DOHH2 (cell line): Measurements from ENCODE around the gene GRID2.

Source experiments
- H3F3A ChIP-seq: fragments of 200-600 bp; sonication (generic), shearing (Covaris generic); 2 replicates; pipeline ENCODE4 v1.6.0; 2016; ENCODE audit warnings: antibody characterized with exemption, mild to moderate bottlenecking; ENCODE audit not compliant: control insufficient read depth, insufficient read depth
- H3K27ac ChIP-seq: fragments of 200-600 bp; sonication (generic); 2 replicates; pipeline ENCODE4 v1.5.1; 2014; ENCODE audit warnings: low read depth, mild to moderate bottlenecking, low read length, moderate library complexity
- H3K27me3 ChIP-seq: fragments of 200-600 bp; sonication (generic); 2 replicates; pipeline ENCODE4 v1.6.1; 2014; ENCODE audit warnings: mild to moderate bottlenecking, low read length, mixed read lengths; ENCODE audit not compliant: control insufficient read depth
- H3K36me3 ChIP-seq: fragments of 200-600 bp; sonication (generic); 2 replicates; pipeline ENCODE4 v1.6.1; 2014; ENCODE audit warnings: mild to moderate bottlenecking, low read length, moderate library complexity, mixed read lengths; ENCODE audit not compliant: control insufficient read depth
- H3K4me1 ChIP-seq: fragments of 200-600 bp; sonication (generic); 2 replicates; pipeline ENCODE4 v1.6.1; 2014; ENCODE audit warnings: mild to moderate bottlenecking, low read length, mixed read lengths; ENCODE audit not compliant: control insufficient read depth
- H3K4me2 ChIP-seq: fragments of 200-600 bp; sonication (generic); 2 replicates; pipeline ENCODE4 v1.6.0; 2014; ENCODE audit warnings: mild to moderate bottlenecking, low read length, moderate library complexity
- H3K4me3 ChIP-seq: fragments of 200-600 bp; sonication (generic); 2 replicates; pipeline ENCODE4 v1.5.1; 2014; ENCODE audit warnings: mild to moderate bottlenecking, low read length, mixed read lengths
- H3K79me2 ChIP-seq: fragments of 200-600 bp; sonication (generic); 2 replicates; pipeline ENCODE4 v1.6.1; 2014; ENCODE audit warnings: mild to moderate bottlenecking, low read length, mixed read lengths; ENCODE audit not compliant: control insufficient read depth
- H3K9me2 ChIP-seq: fragments of 200-600 bp; sonication (generic); replicated peaks from 2 replicates; pipeline ENCODE4 v1.6.1; 2014; ENCODE audit warnings: mild to moderate bottlenecking, low read length, mixed read lengths; ENCODE audit not compliant: control insufficient read depth
- H3K9me3 ChIP-seq: fragments of 200-600 bp; sonication (generic); 2 replicates; pipeline ENCODE4 v1.6.1; 2014; ENCODE audit warnings: antibody characterized with exemption, low read length, mixed read lengths; ENCODE audit not compliant: control insufficient read depth, insufficient read depth
- H4K20me1 ChIP-seq: fragments of 200-600 bp; sonication (generic); 2 replicates; pipeline ENCODE4 v1.6.0; 2014; ENCODE audit warnings: low read depth, mild to moderate bottlenecking, antibody characterized with exemption, low read length, moderate library complexity; ENCODE audit not compliant: control insufficient read depth, insufficient read depth
- CTCF ChIP-seq: fragments of 200-600 bp; sonication (generic); IDR thresholded peaks from one replicate; pipeline ENCODE4 v1.5.1; 2014; ENCODE audit warnings: antibody characterized with exemption, mild to moderate bottlenecking, low read depth, low read length; ENCODE audit not compliant: poor library complexity, severe bottlenecking
- EZH2phosphoT487 ChIP-seq: fragments of 200-600 bp; sonication (generic); IDR thresholded peaks from 2 replicates; pipeline ENCODE4 v1.6.1; 2017; ENCODE audit warnings: borderline replicate concordance, mild to moderate bottlenecking, antibody characterized with exemption, low read length, moderate library complexity, mixed read lengths

GRID2 gene

DNA sequence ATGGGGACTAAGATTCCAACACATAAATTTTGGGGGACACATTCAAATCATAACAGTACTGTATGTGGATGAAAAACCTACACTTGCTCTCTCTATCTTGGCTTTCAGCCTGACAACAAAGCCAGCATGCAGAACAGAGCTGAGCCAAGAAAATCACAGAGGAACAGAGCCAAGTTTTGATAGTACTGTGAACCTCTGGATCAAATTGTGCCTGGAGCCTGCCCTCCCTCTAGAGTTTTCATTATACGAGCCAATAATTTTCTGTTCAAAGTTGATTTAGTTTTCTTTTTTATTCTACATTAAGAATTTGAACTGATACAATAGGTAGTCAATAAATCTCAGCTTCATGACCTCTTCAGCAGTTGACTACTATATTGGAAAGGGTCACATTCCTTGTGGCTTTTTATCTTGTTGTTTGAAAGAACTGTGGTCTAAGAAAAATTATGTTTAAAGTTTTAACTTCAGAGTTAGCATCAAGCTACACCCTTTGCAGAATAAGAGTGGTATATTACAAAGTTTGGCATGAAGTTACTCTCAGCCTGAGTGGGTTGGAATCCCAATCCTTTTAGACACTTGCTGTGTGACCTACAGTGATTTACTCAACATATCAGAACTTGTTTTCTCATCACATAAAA, 31.1 kb downstream of the GRID2 start:
- Histone ChIP-seq H3K27me3 (no peaks in the 10 kb centered on the region), H3K36me3 (no peaks in the 10 kb centered on the region), H3K4me2 (no peak overlapping the region), H3K79me2 (no peaks in the 10 kb centered on the region), H4K20me1 (no peaks in the 10 kb centered on the region), H3K27ac (no peak overlapping the region), H3F3A (no peaks in the 10 kb centered on the region), H3K4me1 (no peaks in the 10 kb centered on the region), H3K9me2 (no peaks in the 10 kb centered on the region), H3K9me3 (no peaks in the 10 kb centered on the region), H3K4me3 (no peak overlapping the region)
- TF ChIP-seq EZH2phosphoT487 (no peak), CTCF (no peak)

GRCh38 chr4:92339676-92340075, 35.9 kb downstream of the GRID2 start:
- H3K79me2 ChIP-seq, result no peaks in the 10 kb centered on the region
- no peaks in the 10 kb centered on the region for H3K4me1 ChIP-seq
- H3K9me2 ChIP-seq, result no peaks in the 10 kb centered on the region
- TF ChIP-seq EZH2phosphoT487, result no peak
- H4K20me1 ChIP-seq, result no peaks in the 10 kb centered on the region
- no peak overlapping the region for H3K27ac ChIP-seq
- no peaks in the 10 kb centered on the region for H3F3A ChIP-seq
- no peaks in the 10 kb centered on the region for H3K36me3 ChIP-seq
- no peaks in the 10 kb centered on the region for H3K9me3 ChIP-seq
- H3K27me3 ChIP-seq, result no peaks in the 10 kb centered on the region
- H3K4me3 ChIP-seq, result no peak overlapping the region
- H3K4me2 ChIP-seq, result no peak overlapping the region

GRCh38 chr4:92344216-92344615, 40.5 kb downstream of the GRID2 start:
- no peaks in the 10 kb centered on the region for H3F3A ChIP-seq
- H3K4me2 ChIP-seq, result no peak overlapping the region
- H3K27me3 ChIP-seq, result no peaks in the 10 kb centered on the region
- no peak for TF ChIP-seq CTCF
- TF ChIP-seq EZH2phosphoT487, result no peak
- no peaks in the 10 kb centered on the region for H4K20me1 ChIP-seq
- no peaks in the 10 kb centered on the region for H3K4me1 ChIP-seq
- no peaks in the 10 kb centered on the region for H3K36me3 ChIP-seq
- no peak overlapping the region for H3K27ac ChIP-seq
- H3K9me2 ChIP-seq, result no peaks in the 10 kb centered on the region
- no peaks in the 10 kb centered on the region for H3K79me2 ChIP-seq
- H3K9me3 ChIP-seq, result no peaks in the 10 kb centered on the region
- H3K4me3 ChIP-seq, result no peak overlapping the region

- TF ChIP-seq CTCF (no peak), EZH2phosphoT487 (no peak)
- no peaks in the 10 kb centered on the region for H3F3A ChIP-seq
- H3K27ac ChIP-seq, result no peak overlapping the region
- H3K36me3 ChIP-seq, result no peaks in the 10 kb centered on the region
- H3K79me2 ChIP-seq, result no peaks in the 10 kb centered on the region
- H3K4me3 ChIP-seq, result no peak overlapping the region
- H4K20me1 ChIP-seq, result no peaks in the 10 kb centered on the region
- H3K9me3 ChIP-seq, result no peaks in the 10 kb centered on the region
- no peaks in the 10 kb centered on the region for H3K27me3 ChIP-seq
- H3K4me2 ChIP-seq, result no peak overlapping the region
- H3K9me2 ChIP-seq, result no peaks in the 10 kb centered on the region
- no peaks in the 10 kb centered on the region for H3K4me1 ChIP-seq
Measured at GRCh38 chr4:92346289-92346688, 42.5 kb downstream of the GRID2 start.
